OCI-LY7 (cell line): ENCODE measurements around the gene SHTN1. TPM values are rescaled to one million over a fixed set of nuclear protein-coding genes. Genes with fewer than 3 reads are reported as not detected.

ENCODE experiments used
- BruUV-seq: library from RNA; stranded (reverse); fragments of 400-500 nt; replicated peaks from 2 replicates; lab custom pipeline; 2021; lab: Mats Ljungman, UMichigan
- CTCF ChIA-PET: fragments of 300-600 bp; sonication (Branson Sonifier 250); formaldehyde crosslinking; loops from one replicate; lab custom pipeline; 2022; ENCODE audit warnings: antibody characterized with exemption; ENCODE audit not compliant: unreplicated experiment; lab: Charles Lee
- POLR2A ChIA-PET: fragments of 300-600 bp; sonication (Branson Sonifier 250); formaldehyde crosslinking; loops from one replicate; lab custom pipeline; 2022; ENCODE audit warnings: antibody characterized with exemption; lab: Charles Lee
- DNase-seq: peaks from one replicate; pipeline ENCODE4 v3.0.0-alpha.2; 2015; ENCODE audit warnings: low spot score
- H2AFZ ChIP-seq: fragments of 200-600 bp; sonication (generic), shearing (Covaris generic); 2 replicates; pipeline ENCODE4 v1.6.1; 2014; ENCODE audit warnings: mild to moderate bottlenecking, antibody characterized with exemption, low read length, moderate library complexity
- H3K27ac ChIP-seq: fragments of 200-600 bp; sonication (generic); 2 replicates; pipeline ENCODE4 v1.5.1; 2014; ENCODE audit warnings: mixed run types, low read depth, mild to moderate bottlenecking, moderate library complexity, low read length, inconsistent platforms; ENCODE audit not compliant: poor library complexity, severe bottlenecking
- H3K36me3 ChIP-seq: fragments of 200-600 bp; sonication (generic); 2 replicates; pipeline ENCODE4 v1.6.1; 2014; ENCODE audit warnings: mild to moderate bottlenecking, antibody characterized with exemption, low read length, moderate library complexity, mixed read lengths; ENCODE audit not compliant: insufficient read depth
- H3K4me1 ChIP-seq: fragments of 200-600 bp; sonication (generic); 2 replicates; pipeline ENCODE4 v1.5.1; 2014; ENCODE audit warnings: mild to moderate bottlenecking, low read length; ENCODE audit not compliant: insufficient read depth, poor library complexity, severe bottlenecking
- H3K4me2 ChIP-seq: fragments of 200-600 bp; sonication (generic); 2 replicates; pipeline ENCODE4 v1.6.1; 2014; ENCODE audit warnings: mild to moderate bottlenecking, low read length
- H3K4me3 ChIP-seq: fragments of 200-600 bp; sonication (generic); 2 replicates; pipeline ENCODE4 v1.5.1; 2014; ENCODE audit warnings: mild to moderate bottlenecking, low read depth, low read length; ENCODE audit not compliant: poor library complexity, severe bottlenecking
- H3K79me2 ChIP-seq: fragments of 200-600 bp; sonication (generic); 2 replicates; pipeline ENCODE4 v1.6.1; 2016; ENCODE audit warnings: low read depth, mild to moderate bottlenecking, low read length, moderate library complexity, mixed read lengths; ENCODE audit not compliant: insufficient read depth
- H3K9me2 ChIP-seq: fragments of 200-600 bp; sonication (generic); 2 replicates; pipeline ENCODE4 v1.6.1; 2016; ENCODE audit warnings: mild to moderate bottlenecking, low read length, mixed read lengths; ENCODE audit not compliant: insufficient read depth
- H3K9me3 ChIP-seq: fragments of 200-600 bp; sonication (generic); 2 replicates; pipeline ENCODE4 v1.6.1; 2014; ENCODE audit warnings: mild to moderate bottlenecking, mixed run types, low read length, mixed read lengths
- H4K20me1 ChIP-seq: fragments of 200-600 bp; sonication (generic); 2 replicates; pipeline ENCODE4 v1.6.1; 2014; ENCODE audit warnings: mild to moderate bottlenecking, antibody characterized with exemption, low read length, moderate library complexity, mixed read lengths; ENCODE audit not compliant: insufficient read depth
- CTCF ChIP-seq: fragments of 200-600 bp; sonication (generic); conservative IDR thresholded peaks from 2 replicates; pipeline ENCODE4 v1.5.1; 2014; ENCODE audit warnings: mild to moderate bottlenecking, antibody characterized with exemption, low read length, moderate library complexity, mixed read lengths
- EZH2phosphoT487 ChIP-seq: fragments of 200-600 bp; sonication (generic); IDR thresholded peaks from 2 replicates; pipeline ENCODE4 v1.6.1; 2018; ENCODE audit warnings: low read depth, borderline replicate concordance, mild to moderate bottlenecking, mixed run types, antibody characterized with exemption, low read length, moderate library complexity, mixed read lengths
- intact Hi-C: fragments of 100-400 bp; cut with micrococcal nuclease; formaldehyde crosslinking; loops from one replicate; pipeline ENCODE4 v1.10.0; 2022; ENCODE audit not compliant: unreplicated experiment
- total RNA-seq, 2 experiments: library from RNA; depleted of rRNA in 1 of 2; stranded (reverse); fragments of >200 nt in 1 of 2; shearing (Covaris generic) in 1 of 2; gene quantifications; 2 replicates each; pipeline ENCODE4 v1.2.3, GENCODE V29; 2014 to 2022

Gene SHTN1
- total RNA-seq, 2 experiments from 2014 or later, result not detected

DNA sequence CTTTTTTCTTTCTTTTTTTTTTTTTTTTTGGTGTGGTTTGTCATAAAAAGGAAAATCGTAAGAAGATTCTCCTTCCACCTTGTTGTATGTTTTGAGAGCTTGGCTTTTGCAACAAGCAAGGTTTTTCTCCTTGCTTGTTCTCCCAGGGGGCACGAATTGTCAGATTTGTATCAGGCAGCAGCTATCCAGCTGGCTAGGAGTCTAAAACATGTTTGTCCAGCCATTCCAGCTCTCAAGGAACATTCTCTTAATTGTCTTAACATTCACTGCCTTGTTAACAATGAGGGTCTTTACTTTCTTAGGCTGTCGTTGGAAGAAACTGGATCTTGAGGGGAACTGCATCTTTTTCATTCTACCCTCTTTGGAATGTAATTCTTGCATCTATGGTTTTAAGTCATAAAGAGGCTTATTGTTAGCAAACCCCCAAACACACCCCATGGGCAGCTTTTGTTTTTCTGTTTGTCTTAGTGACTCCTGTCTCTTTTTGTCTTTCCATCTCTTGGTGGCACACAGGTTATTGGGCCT, 14.6 kb downstream of the SHTN1 start:
- Histone ChIP-seq H3K9me2 (no peaks in the 10 kb centered on the region), H3K79me2 (no peaks in the 10 kb centered on the region), H3K4me1 (no peaks in the 10 kb centered on the region), H3K27ac (no peak overlapping the region), H3K4me2 (no peak overlapping the region), H3K36me3 (no peaks in the 10 kb centered on the region), H2AFZ (no peak overlapping the region), H4K20me1 (no peaks in the 10 kb centered on the region), H3K9me3 (no peaks in the 10 kb centered on the region), H3K4me3 (no peak overlapping the region)
- TF ChIP-seq EZH2phosphoT487, result no peak
- TF ChIP-seq CTCF, result no peak
- intact Hi-C loops, result no loop called here
- no TSS peak for BruUV-seq
- DNase-seq, result no peak
- POLR2A ChIA-PET, result interaction anchor here (0.6 to 0.7 kb wide), 2 partner anchors 35 to 1155 kb away, joined by 4 to 7 read pairs; no protein-coding TSS in a partner anchor
- CTCF ChIA-PET, result no interaction called here

GRCh38 chr10:116989439-116989838, 15.5 kb downstream of the SHTN1 start:
- Histone ChIP-seq H4K20me1 (no peaks in the 10 kb centered on the region), H3K27ac (no peak overlapping the region), H3K9me2 (no peaks in the 10 kb centered on the region), H3K4me2 (no peak overlapping the region), H3K36me3 (no peaks in the 10 kb centered on the region), H3K4me3 (no peak overlapping the region), H3K4me1 (no peaks in the 10 kb centered on the region), H3K79me2 (no peaks in the 10 kb centered on the region), H2AFZ (no peak overlapping the region), H3K9me3 (no peaks in the 10 kb centered on the region)
- ChIA-PET CTCF (no interaction called here), POLR2A (interaction anchor here (0.6 to 0.7 kb wide), 2 partner anchors 37 to 1749 kb away, joined by 3 read pairs; no protein-coding TSS in a partner anchor)
- intact Hi-C loops, result no loop called here
- DNase-seq, result no peak
- BruUV-seq, result no TSS peak
- no peak for TF ChIP-seq EZH2phosphoT487
- no peak for TF ChIP-seq CTCF

GRCh38 chr10:116988311-116988710, 16.7 kb downstream of the SHTN1 start:
- Histone ChIP-seq H3K79me2 (no peaks in the 10 kb centered on the region), H3K36me3 (no peaks in the 10 kb centered on the region), H2AFZ (no peak overlapping the region), H4K20me1 (no peaks in the 10 kb centered on the region), H3K4me3 (no peak overlapping the region), H3K9me3 (no peaks in the 10 kb centered on the region), H3K27ac (no peak overlapping the region), H3K9me2 (no peaks in the 10 kb centered on the region), H3K4me2 (no peak overlapping the region), H3K4me1 (no peaks in the 10 kb centered on the region)
- no peak for DNase-seq
- CTCF ChIA-PET, result no interaction called here
- BruUV-seq, result no TSS peak
- intact Hi-C loops, result no loop called here
- POLR2A ChIA-PET, result no interaction called here
- TF ChIP-seq EZH2phosphoT487, result no peak
- TF ChIP-seq CTCF, result no peak
